ENCODE results near the gene CYP2S1.

Gene CYP2S1

DNA sequence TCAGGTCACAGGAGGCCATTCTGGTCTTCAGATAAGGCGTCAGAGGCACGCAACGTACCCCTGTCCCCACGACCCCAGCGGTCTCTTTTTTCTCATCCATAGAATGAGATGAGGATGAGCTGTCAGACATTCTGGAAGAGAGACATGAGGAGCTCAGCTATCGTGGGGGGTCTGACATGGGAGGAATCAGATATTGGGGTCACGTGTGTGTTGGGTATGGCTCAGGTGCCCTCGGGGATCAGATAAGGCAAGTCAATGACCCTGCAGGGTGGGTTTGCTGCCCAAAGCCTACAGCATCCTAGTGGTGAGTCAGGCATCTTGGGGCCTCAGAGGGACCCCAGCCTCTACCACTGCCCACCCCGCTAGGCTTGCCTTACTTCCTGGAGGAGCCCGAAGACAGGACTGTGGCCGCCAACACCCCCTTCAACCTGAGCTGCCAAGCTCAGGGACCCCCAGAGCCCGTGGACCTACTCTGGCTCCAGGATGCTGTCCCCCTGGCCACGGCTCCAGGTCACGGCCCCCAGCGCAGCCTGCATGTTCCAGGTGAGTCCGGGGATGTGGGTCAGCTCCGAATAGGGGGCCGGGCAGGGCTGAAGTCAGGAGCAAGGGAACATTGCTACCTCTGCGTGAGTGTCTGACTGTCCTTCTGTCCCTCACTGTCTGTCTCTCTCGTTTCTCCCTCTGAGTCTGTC is 28.6 kb downstream of the CYP2S1 start:
- no peak for DNase-seq (ENCODE audit: low read depth)
- H3K4me3 ChIP-seq (ENCODE audit: control insufficient read depth, low read depth, low read length) = peak overlapping the region; percentile 69
- TF ChIP-seq, protein P1, sequence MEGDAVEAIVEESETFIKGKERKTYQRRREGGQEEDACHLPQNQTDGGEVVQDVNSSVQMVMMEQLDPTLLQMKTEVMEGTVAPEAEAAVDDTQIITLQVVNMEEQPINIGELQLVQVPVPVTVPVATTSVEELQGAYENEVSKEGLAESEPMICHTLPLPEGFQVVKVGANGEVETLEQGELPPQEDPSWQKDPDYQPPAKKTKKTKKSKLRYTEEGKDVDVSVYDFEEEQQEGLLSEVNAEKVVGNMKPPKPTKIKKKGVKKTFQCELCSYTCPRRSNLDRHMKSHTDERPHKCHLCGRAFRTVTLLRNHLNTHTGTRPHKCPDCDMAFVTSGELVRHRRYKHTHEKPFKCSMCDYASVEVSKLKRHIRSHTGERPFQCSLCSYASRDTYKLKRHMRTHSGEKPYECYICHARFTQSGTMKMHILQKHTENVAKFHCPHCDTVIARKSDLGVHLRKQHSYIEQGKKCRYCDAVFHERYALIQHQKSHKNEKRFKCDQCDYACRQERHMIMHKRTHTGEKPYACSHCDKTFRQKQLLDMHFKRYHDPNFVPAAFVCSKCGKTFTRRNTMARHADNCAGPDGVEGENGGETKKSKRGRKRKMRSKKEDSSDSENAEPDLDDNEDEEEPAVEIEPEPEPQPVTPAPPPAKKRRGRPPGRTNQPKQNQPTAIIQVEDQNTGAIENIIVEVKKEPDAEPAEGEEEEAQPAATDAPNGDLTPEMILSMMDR (IDR thresholded peaks at IDR 0.05; ENCODE audit: control insufficient read depth, insufficient read depth, low read depth, low read length, missing control alignments) = no peak

DNA sequence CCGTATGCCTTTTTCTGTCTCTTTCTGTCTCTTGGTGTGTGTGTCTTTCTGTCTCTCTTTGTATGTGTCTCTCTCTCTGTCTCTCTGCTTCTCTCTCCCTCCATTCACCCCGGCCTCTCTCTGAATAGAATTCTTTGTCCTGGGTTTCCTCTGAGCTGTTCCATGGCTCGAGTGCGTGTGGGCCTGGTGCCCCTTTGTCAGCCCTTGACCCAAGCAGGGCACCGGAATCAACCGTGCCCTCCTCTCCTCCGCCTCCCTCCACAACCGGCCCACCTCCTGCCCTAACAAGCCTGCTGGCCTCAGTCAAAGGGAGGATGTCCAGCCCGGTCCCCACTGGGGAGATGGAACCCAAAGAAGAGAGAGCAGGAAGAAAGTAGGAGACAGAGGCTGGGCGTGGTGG is 29.2 kb downstream of the CYP2S1 start:
- TF ChIP-seq, protein P1 (IDR thresholded peaks at IDR 0.05; ENCODE audit: control insufficient read depth, insufficient read depth, low read depth, low read length, missing control alignments) = no peak
- H3K4me3 ChIP-seq (ENCODE audit: control insufficient read depth, low read depth, low read length) = no peak overlapping the region
- no peak for DNase-seq (ENCODE audit: low read depth)

DNA sequence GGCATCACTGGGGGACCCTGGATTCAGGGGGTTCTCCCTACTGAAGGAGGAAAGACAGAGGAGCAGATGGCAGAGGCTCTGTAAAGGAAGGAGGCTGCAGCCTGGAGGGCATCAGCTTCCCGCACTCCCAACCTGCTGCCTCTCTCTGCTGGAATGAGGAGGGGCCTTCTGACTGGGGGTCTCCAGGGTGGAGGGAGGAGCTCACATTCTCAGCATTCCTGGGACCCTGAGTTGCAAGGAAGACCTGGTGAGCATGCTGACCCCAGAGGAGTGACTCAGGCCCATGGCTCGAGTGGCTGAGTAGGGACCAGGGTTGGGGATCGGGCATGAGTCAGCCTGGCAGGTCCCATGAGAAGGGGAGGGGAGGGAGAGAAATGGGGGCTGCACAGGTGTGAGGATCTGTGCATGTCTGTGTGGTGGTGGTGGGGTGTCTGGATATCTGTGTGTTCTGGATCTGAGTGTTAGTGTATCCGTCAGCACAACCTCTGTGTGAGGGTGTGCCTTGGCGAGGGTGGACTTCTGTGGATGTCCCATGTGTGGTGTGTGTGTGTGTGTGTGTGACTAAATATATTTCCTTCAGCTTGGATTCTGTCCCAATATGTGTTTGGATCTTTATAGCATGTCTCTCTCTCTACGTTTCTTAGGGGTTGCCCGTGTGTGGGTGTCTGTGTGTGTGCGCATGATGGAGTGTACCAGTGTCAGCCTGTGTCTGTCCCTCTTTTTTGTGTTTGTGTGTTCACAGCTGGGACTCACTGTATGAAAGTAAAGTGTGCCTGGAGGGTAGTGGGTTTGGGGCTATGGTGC is 30.6 kb downstream of the CYP2S1 start:
- peak; percentile 58 for DNase-seq (ENCODE audit: low read depth)
- H3K4me3 ChIP-seq (ENCODE audit: control insufficient read depth, low read depth, low read length) = peak overlapping the region; percentile 27
- TF ChIP-seq, protein P1 (IDR thresholded peaks at IDR 0.05; ENCODE audit: control insufficient read depth, insufficient read depth, low read depth, low read length, missing control alignments) = no peak

DNA sequence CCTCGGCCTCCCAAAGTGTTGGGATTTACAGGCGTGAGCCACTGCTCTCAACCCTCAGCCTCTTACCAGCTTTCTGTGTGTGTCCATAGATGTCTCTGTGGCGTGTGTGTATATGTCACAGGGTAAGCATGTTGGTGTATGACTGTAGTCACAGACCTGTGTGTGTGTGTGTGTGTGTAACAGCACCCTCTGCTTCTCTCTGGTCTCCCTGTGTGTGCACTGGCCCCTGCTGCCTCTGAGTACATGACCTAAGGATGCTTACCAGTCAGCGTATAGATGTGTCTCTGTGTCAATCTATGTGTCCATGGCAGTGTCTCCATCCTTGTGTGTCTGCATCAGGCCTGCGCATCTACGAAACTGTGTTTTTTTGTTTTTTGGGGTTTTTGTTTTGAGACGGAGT is 31.6 kb downstream of the CYP2S1 start:
- DNase-seq (ENCODE audit: low read depth) = no peak
- H3K4me3 ChIP-seq (ENCODE audit: control insufficient read depth, low read depth, low read length) = no peak overlapping the region
- TF ChIP-seq, protein P1 (IDR thresholded peaks at IDR 0.05; ENCODE audit: control insufficient read depth, insufficient read depth, low read depth, low read length, missing control alignments) = no peak

DNA sequence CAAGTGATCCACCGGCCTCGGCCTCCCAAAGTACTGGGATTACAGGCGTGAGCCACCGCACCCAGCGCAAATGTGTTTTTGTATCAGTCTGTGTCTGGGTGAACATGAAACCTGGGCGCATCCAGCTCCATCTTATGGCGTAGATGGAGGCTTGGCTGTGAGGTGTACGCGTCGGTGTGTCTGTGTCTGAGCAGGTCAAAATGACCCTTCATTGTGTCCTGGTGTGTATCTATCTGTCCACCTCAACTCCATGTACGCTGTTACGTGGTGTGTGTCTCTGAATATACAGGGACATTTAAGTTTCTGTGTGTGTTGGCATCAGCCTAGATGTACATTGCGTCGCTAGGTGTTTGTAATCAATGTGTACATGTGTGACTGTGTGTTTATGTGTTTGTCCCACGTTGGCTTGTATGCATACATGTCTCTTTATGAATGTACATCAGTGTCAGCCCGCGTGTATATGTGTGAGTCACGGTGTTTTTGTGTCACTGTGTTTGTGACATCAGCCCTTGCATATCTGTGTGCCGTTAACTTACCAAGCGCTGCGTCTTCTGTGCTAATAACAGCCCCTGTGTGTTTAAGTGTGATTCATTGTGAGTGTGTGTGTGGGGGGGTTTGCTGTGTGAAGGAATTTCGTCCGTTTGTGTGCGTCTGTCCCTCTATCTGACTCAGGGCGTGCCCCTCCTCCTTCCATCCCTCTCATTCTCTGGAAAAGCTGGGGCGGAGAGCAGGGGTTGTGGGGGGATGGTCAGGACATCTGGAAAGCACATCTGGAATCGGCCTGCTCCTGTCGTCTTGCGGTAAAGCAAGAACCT is 32.4 kb downstream of the CYP2S1 start:
- peak; percentile 99 for DNase-seq (ENCODE audit: low read depth)
- H3K4me3 ChIP-seq (ENCODE audit: control insufficient read depth, low read depth, low read length) = peak overlapping the region; percentile 28
- TF ChIP-seq, protein P1 (IDR thresholded peaks at IDR 0.05; ENCODE audit: control insufficient read depth, insufficient read depth, low read depth, low read length, missing control alignments) = no peak

DNA sequence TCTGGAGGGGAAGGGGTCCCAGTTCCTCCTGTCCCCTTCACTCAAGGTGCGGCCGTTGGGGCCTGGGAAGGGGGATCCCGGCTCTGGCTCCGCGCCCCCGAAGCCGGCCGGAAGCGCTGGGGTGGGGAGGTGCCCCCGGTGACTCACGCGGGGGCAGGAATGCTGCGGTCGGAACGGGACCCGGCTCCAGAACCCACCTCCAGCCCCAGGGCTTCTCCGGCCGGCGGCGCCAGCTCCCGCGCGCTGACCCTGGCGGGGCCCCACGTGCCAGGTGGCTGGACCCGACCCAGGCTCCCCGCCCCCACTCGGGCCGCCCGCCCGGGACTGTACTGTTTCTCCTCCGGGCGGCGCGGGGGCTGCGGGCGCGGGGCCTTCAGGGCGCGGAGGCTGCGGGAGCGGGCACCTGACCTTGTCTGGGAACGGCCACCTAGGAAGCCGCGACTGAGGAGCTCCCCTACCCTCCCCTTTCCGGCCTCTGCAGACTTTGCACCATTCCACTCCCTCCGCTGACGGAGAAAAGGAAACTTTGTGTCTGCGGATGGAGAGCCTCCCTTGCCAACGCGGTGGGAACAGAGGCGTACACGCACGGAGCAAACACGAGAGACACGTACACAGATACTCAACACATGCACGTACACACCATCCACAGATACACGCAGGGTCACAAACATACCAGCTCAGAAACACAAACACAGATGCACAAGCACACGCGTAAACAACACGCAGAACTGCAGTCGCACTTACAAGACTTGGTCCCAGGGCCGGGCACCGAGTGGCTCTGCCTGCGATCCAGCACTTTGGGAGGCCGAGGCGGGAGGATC is 33.2 kb downstream of the CYP2S1 start:
- TF ChIP-seq, protein P1 (IDR thresholded peaks at IDR 0.05; ENCODE audit: control insufficient read depth, insufficient read depth, low read depth, low read length, missing control alignments) = no peak
- peak overlapping the region; percentile 28 for H3K4me3 ChIP-seq (ENCODE audit: control insufficient read depth, low read depth, low read length)
- peak; percentile 67 for DNase-seq (ENCODE audit: low read depth)

All from AG09309 (cell line).